GM12878 (cell line): Measurements from ENCODE around the gene EEF1A1. TPM values are rescaled to one million over a fixed set of nuclear protein-coding genes. Genes with fewer than 3 reads are reported as not detected.

Experiments used
- ATF7 ChIP-seq: fragments of 450-650 bp; IDR thresholded peaks from 2 replicates; pipeline ENCODE4 v1.6.1; 2016; ENCODE audit warnings: low read depth, mild to moderate bottlenecking
- CBFB ChIP-seq: IDR thresholded peaks from 2 replicates; pipeline ENCODE4 v1.6.1; 2016; ENCODE audit warnings: antibody characterized with exemption, low read depth
- CHD1 ChIP-seq: IDR thresholded peaks from 2 replicates; pipeline ENCODE4 v1.6.1; 2012; ENCODE audit warnings: low read depth, low read length, improper control_type of control experiment
- ETV6 ChIP-seq, 2 experiments: fragments of 450-650 bp in 1 of 2; IDR thresholded peaks in 1 of 2; conservative IDR thresholded peaks in 1 of 2; 2 replicates each; pipeline ENCODE4 v1.6.1; 2014; ENCODE audit warnings: antibody characterized with exemption in 1 of 2, borderline replicate concordance in 1 of 2, low read depth in 1 of 2, mild to moderate bottlenecking in 1 of 2, moderate library complexity in 1 of 2
- GABPA ChIP-seq: IDR thresholded peaks from 2 replicates; pipeline ENCODE4 v1.6.1; 2014; ENCODE audit warnings: antibody characterized with exemption, low read depth, mild to moderate bottlenecking, inconsistent platforms
- HDAC6 ChIP-seq: fragments of 200-600 bp; sonication (generic); IDR thresholded peaks from one replicate; pipeline ENCODE4 v1.8.0; 2017; ENCODE audit warnings: antibody characterized with exemption; ENCODE audit not compliant: unreplicated experiment
- KAT2A ChIP-seq: conservative IDR thresholded peaks from 2 replicates; pipeline ENCODE4 v1.6.1; 2011; ENCODE audit warnings: low read depth, low read length; ENCODE audit not compliant: control insufficient read depth
- MEF2A ChIP-seq: IDR thresholded peaks from 2 replicates; pipeline ENCODE4 v1.6.1; 2011; ENCODE audit warnings: low read depth, mild to moderate bottlenecking, low read length, moderate library complexity; ENCODE audit not compliant: insufficient read depth
- MEF2B ChIP-seq: fragments of 450-650 bp; IDR thresholded peaks from 2 replicates; pipeline ENCODE4 v1.6.1; 2018; ENCODE audit warnings: mild to moderate bottlenecking, moderate library complexity; ENCODE audit not compliant: partially characterized antibody, poor library complexity, severe bottlenecking
- MXI1 ChIP-seq: fragments of 150-350 bp; IDR thresholded peaks from 2 replicates; pipeline ENCODE4 v1.6.1; 2011; ENCODE audit warnings: low read depth, mild to moderate bottlenecking, inconsistent platforms, low read length, improper control_type of control experiment
- MYC ChIP-seq: IDR thresholded peaks from 2 replicates; pipeline ENCODE4 v1.6.1; 2011; ENCODE audit warnings: mild to moderate bottlenecking, low read length, moderate library complexity, inconsistent platforms; ENCODE audit not compliant: insufficient read depth, insufficient replicate concordance, insufficient read length, severe bottlenecking
- PAX5 ChIP-seq: IDR thresholded peaks from 2 replicates; pipeline ENCODE4 v1.6.1; 2011; ENCODE audit warnings: low read depth, low read length, borderline replicate concordance
- PML ChIP-seq: IDR thresholded peaks from 2 replicates; pipeline ENCODE4 v1.6.1; 2012; ENCODE audit warnings: low read length, inconsistent platforms
- RCOR1 ChIP-seq: conservative IDR thresholded peaks from 2 replicates; pipeline ENCODE4 v1.6.1; 2012; ENCODE audit warnings: low read depth, low read length, improper control_type of control experiment
- RFX5 ChIP-seq: IDR thresholded peaks from 2 replicates; pipeline ENCODE4 v1.6.1; 2011; ENCODE audit warnings: low read depth, low read length, improper control_type of control experiment
- SMAD1 ChIP-seq: fragments of 450-650 bp; IDR thresholded peaks from 2 replicates; pipeline ENCODE4 v1.6.1; 2018; ENCODE audit warnings: mild to moderate bottlenecking, low read depth; ENCODE audit not compliant: partially characterized antibody
- SREBF2 ChIP-seq: IDR thresholded peaks from 2 replicates; pipeline ENCODE4 v1.6.1; 2012; ENCODE audit warnings: mild to moderate bottlenecking, low read length
- SRF ChIP-seq, 2 experiments: IDR thresholded peaks; 2 replicates each; pipeline ENCODE4 v1.6.1; 2011; ENCODE audit warnings: low read depth in 2 of 2, low read length in 2 of 2, mild to moderate bottlenecking in 1 of 2, moderate library complexity in 1 of 2
- STAT3 ChIP-seq: IDR thresholded peaks from 2 replicates; pipeline ENCODE4 v1.6.1; 2011; ENCODE audit warnings: low read depth, low read length, improper control_type of control experiment
- TCF3 ChIP-seq: IDR thresholded peaks from 2 replicates; pipeline ENCODE4 v1.6.1; 2012; ENCODE audit warnings: low read depth, mild to moderate bottlenecking, low read length, borderline replicate concordance; ENCODE audit not compliant: insufficient read depth
- WRNIP1 ChIP-seq: IDR thresholded peaks from 2 replicates; pipeline ENCODE4 v1.6.1; 2011; ENCODE audit warnings: low read depth, low read length, improper control_type of control experiment, borderline replicate concordance
- ZNF217 ChIP-seq: fragments of 450-650 bp; IDR thresholded peaks from 2 replicates; pipeline ENCODE4 v1.6.1; 2017; ENCODE audit warnings: antibody characterized with exemption, mild to moderate bottlenecking
- ZNF24 ChIP-seq: fragments of 450-650 bp; IDR thresholded peaks from 2 replicates; pipeline ENCODE4 v1.6.1; 2017; ENCODE audit warnings: antibody characterized with exemption, mild to moderate bottlenecking
- polyA plus RNA-seq, 11 experiments: library from polyadenylated mRNA; depleted of rRNA in 4 of 11; unstranded in 6 of 11; stranded (reverse) in 5 of 11; fragments of >200 nt; fragmentation: Nextera tagmentation in 4 of 11; fragmentation: Illumina TruSeq in 1 of 11; extraction: Ambion mirVana in 4 of 11; extraction: Trizol in 1 of 11; gene quantifications; 1 replicate in 1 of 11; 2 replicates in 10 of 11; pipeline versions ENCODE4 v1.2.1 to v1.2.3, GENCODE V29; 2011 to 2016; ENCODE audit warnings: inconsistent platforms in 2 of 11, missing spikeins in 2 of 11, low read depth in 1 of 11
- total RNA-seq, 4 experiments: library from RNA; depleted of rRNA in 3 of 4; stranded (reverse); fragments of >200 nt in 3 of 4; fragmentation: Illumina TruSeq in 1 of 4; extraction: Trizol in 1 of 4; gene quantifications; 2 replicates each; pipeline versions ENCODE4 v1.2.1 to v1.2.3, GENCODE V29; 2013 to 2021
- TF ChIP-seq, protein P1 (sequence below): fragments of 450-650 bp; IDR thresholded peaks from 2 replicates; pipeline ENCODE4 v1.6.1; 2017; ENCODE audit warnings: low read depth, mild to moderate bottlenecking, moderate library complexity
- TF ChIP-seq, protein P2 (sequence below): IDR thresholded peaks from 2 replicates; pipeline ENCODE4 v1.6.1; 2012; ENCODE audit warnings: mild to moderate bottlenecking, low read depth, low read length
- TF ChIP-seq, protein P3 (sequence below): IDR thresholded peaks from 2 replicates; pipeline ENCODE4 v1.6.1; 2012; ENCODE audit warnings: low read depth, low read length, improper control_type of control experiment

Gene EEF1A1
- total and polyA plus RNA-seq, 10 of the 15 experiments (the other 5 are each of a cell fraction or from before 2014, with no cell fraction given) = 4,214 to 18,090 (median 14,132) TPM

DNA sequence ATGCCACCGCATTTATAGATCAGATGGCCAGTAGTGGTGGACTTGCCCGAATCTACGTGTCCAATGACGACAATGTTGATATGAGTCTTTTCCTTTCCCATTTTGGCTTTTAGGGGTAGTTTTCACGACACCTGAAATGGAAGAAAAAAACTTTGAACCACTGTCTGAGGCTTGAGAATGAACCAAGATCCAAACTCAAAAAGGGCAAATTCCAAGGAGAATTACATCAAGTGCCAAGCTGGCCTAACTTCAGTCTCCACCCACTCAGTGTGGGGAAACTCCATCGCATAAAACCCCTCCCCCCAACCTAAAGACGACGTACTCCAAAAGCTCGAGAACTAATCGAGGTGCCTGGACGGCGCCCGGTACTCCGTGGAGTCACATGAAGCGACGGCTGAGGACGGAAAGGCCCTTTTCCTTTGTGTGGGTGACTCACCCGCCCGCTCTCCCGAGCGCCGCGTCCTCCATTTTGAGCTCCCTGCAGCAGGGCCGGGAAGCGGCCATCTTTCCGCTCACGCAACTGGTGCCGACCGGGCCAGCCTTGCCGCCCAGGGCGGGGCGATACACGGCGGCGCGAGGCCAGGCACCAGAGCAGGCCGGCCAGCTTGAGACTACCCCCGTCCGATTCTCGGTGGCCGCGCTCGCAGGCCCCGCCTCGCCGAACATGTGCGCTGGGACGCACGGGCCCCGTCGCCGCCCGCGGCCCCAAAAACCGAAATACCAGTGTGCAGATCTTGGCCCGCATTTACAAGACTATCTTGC lies 725 bp downstream of the EEF1A1 start (continued):
- TF ChIP-seq TCF3 (no peak; the same call in 1 of the 2 replicates), CHD1 (no peak), PAX5 (no peak), KAT2A (no peak), SMAD1 (no peak), CBFB (peak; percentile 28; the same call in 1 of the 2 replicates), ZNF217 (no peak), GABPA (no peak), RCOR1 (no peak), HDAC6 (no peak), ZNF24 (peak; percentile 33; the same call in 1 of the 2 replicates), MEF2B (no peak), MEF2A (no peak), SRF (IDR thresholded peaks at IDR 0.05; ENCODE audit: low read depth in 2 of 2, low read length in 2 of 2) (no peak), MYC (no peak), ATF7 (peak; percentile 9; the same call in 1 of the 2 replicates), STAT3 (no peak), RFX5 (no peak), MXI1 (no peak), ETV6 (conservative IDR thresholded peaks at IDR 0.05 in 1 of 2, IDR thresholded peaks at IDR 0.05 in 1 of 2; ENCODE audit: borderline replicate concordance in 1 of 2, low read depth in 1 of 2) (no peak), PML (no peak), WRNIP1 (0 out of 2 replicates have a peak, but pooled peaks have one; percentile 68), SREBF2 (no peak)
- TF ChIP-seq, protein P1, sequence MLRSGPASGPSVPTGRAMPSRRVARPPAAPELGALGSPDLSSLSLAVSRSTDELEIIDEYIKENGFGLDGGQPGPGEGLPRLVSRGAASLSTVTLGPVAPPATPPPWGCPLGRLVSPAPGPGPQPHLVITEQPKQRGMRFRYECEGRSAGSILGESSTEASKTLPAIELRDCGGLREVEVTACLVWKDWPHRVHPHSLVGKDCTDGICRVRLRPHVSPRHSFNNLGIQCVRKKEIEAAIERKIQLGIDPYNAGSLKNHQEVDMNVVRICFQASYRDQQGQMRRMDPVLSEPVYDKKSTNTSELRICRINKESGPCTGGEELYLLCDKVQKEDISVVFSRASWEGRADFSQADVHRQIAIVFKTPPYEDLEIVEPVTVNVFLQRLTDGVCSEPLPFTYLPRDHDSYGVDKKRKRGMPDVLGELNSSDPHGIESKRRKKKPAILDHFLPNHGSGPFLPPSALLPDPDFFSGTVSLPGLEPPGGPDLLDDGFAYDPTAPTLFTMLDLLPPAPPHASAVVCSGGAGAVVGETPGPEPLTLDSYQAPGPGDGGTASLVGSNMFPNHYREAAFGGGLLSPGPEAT = 0 out of 2 replicates have a peak, but pooled peaks have one; percentile 54
- TF ChIP-seq, protein P2, sequence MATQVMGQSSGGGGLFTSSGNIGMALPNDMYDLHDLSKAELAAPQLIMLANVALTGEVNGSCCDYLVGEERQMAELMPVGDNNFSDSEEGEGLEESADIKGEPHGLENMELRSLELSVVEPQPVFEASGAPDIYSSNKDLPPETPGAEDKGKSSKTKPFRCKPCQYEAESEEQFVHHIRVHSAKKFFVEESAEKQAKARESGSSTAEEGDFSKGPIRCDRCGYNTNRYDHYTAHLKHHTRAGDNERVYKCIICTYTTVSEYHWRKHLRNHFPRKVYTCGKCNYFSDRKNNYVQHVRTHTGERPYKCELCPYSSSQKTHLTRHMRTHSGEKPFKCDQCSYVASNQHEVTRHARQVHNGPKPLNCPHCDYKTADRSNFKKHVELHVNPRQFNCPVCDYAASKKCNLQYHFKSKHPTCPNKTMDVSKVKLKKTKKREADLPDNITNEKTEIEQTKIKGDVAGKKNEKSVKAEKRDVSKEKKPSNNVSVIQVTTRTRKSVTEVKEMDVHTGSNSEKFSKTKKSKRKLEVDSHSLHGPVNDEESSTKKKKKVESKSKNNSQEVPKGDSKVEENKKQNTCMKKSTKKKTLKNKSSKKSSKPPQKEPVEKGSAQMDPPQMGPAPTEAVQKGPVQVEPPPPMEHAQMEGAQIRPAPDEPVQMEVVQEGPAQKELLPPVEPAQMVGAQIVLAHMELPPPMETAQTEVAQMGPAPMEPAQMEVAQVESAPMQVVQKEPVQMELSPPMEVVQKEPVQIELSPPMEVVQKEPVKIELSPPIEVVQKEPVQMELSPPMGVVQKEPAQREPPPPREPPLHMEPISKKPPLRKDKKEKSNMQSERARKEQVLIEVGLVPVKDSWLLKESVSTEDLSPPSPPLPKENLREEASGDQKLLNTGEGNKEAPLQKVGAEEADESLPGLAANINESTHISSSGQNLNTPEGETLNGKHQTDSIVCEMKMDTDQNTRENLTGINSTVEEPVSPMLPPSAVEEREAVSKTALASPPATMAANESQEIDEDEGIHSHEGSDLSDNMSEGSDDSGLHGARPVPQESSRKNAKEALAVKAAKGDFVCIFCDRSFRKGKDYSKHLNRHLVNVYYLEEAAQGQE = no peak
- TF ChIP-seq, protein P3, sequence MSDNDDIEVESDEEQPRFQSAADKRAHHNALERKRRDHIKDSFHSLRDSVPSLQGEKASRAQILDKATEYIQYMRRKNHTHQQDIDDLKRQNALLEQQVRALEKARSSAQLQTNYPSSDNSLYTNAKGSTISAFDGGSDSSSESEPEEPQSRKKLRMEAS = 0 out of 2 replicates have a peak, but pooled peaks have one; percentile 3
